NCI-H2227 treated with DMSO at 0.1 percent for 48 hours (cell line): ENCODE results near the gene BET1L.

Source experiments
- DNase-seq: peaks from one replicate; lab custom pipeline; 2025; lab: John Stamatoyannopoulos, UW

The BET1L gene

GRCh38 chr11:209275-210121 is 2.3 kb upstream of the BET1L start:
- DNase-seq: no peak

GRCh38 chr11:208917-209260 is 1.7 kb upstream of the BET1L start:
- DNase-seq: no peak

- DNase-seq: peak; percentile 81
These were observed 1.1 kb upstream of the BET1L start for GRCh38 chr11:208181-208916.

GRCh38 chr11:207863-208180 is 623 bp upstream of the BET1L start:
- DNase-seq: no peak

- no peak for DNase-seq
These were observed 532 bp downstream of the BET1L start for GRCh38 chr11:206526-207207.

- DNase-seq: no peak
These were observed 1.2 kb downstream of the BET1L start for GRCh38 chr11:206002-206384.

GRCh38 chr11:205221-206001 is 1.8 kb downstream of the BET1L start:
- DNase-seq: no peak

GRCh38 chr11:204587-205109 is 2.6 kb downstream of the BET1L start:
- no peak for DNase-seq

GRCh38 chr11:203945-204586 is 3.1 kb downstream of the BET1L start:
- no peak for DNase-seq

- no peak for DNase-seq
These were observed 3.9 kb downstream of the BET1L start for GRCh38 chr11:203056-203944.

GRCh38 chr11:202490-202889 is 4.7 kb downstream of the BET1L start:
- DNase-seq: no peak

GRCh38 chr11:201966-202365 is 5.2 kb downstream of the BET1L start:
- DNase-seq: no peak

- DNase-seq: no peak
These were observed 6.8 kb downstream of the BET1L start for GRCh38 chr11:200224-201003.

- DNase-seq: no peak
These were observed 7.4 kb downstream of the BET1L start for GRCh38 chr11:199782-200181.

GRCh38 chr11:199004-199581 is 8.1 kb downstream of the BET1L start:
- no peak for DNase-seq

GRCh38 chr11:198236-198806 is 8.9 kb downstream of the BET1L start:
- DNase-seq: no peak

GRCh38 chr11:197741-198235 is 9.4 kb downstream of the BET1L start:
- DNase-seq: no peak

GRCh38 chr11:196786-197731 is 10.1 kb downstream of the BET1L start:
- no peak for DNase-seq
